ENCODE measurements around the gene DIS3.
A peak's percentile ranks its signal among the peaks of the same experiment; 100 is the strongest.
"Not testable (repeated sequence)": the region's sequence is repeated elsewhere in the genome, so short reads cannot be mapped to it uniquely, and the experiment has no call there.

The DIS3 gene

GRCh38 chr13:72774019-72774418 lies 7.7 kb downstream of the DIS3 start:
- Mint-ChIP-seq H3K27me3 (ENCODE audit: low read depth) (no peaks in the 10 kb centered on the region), H3K9me3 (no peaks in the 10 kb centered on the region), H3K4me3 (no peak overlapping the region), H3K4me1 (ENCODE audit: low read depth) (peaks cover 11% of the 10 kb centered on the region), H3K27ac (no peak overlapping the region), H3K36me3 (ENCODE audit: low read depth) (peaks cover 53% of the 10 kb centered on the region)

DNA sequence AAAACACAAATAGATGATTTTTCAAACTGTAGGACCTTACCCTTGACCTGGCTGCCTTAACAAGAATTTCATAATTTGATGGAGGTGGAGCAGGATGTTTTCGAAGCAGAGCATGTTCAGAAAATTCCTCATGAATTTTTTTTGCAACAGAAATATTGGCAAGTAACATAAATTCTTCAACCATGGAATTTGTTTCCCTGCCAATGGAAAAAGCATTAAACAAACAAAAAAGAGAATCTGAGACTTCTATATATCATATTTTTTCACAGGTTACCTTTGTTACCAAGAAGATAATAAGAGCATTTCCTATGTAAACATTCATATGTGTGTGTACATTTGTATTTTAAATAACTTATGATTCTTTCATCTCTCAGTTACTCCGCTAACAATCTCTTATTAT lies 18.3 kb downstream of the DIS3 start:
- no peak overlapping the region for H3K27ac Mint-ChIP-seq

DNA sequence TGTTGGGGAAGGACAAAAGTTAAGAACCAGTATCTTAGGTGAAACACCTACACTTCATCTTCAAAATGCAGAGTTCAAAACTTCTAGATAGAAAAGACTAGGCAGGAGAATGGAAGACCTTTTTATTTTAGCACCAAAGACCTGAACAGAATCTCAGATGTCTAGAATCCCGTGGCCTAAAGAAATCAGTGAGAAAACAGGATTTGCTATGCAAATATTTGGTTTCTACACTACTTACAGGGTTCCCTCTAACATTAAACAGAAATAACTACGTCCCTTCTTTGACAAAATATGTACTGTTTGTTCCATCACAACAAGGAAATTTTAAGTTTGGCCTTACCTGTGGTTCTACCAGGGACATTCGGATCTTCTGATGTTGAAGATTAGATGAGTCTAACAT lies 21.5 kb downstream of the DIS3 start:
- Mint-ChIP-seq H3K9me3 (no peaks in the 10 kb centered on the region), H3K4me3 (no peak overlapping the region), H3K4me1 (ENCODE audit: low read depth) (peaks cover 4% of the 10 kb centered on the region), H3K27ac (no peak overlapping the region), H3K27me3 (ENCODE audit: low read depth) (no peaks in the 10 kb centered on the region), H3K36me3 (ENCODE audit: low read depth) (peaks cover 54% of the 10 kb centered on the region)

More for the DNA sequence above, 18.3 kb downstream of the DIS3 start:
- Mint-ChIP-seq H3K4me1 (ENCODE audit: low read depth) (peaks cover 6% of the 10 kb centered on the region), H3K9me3 (no peaks in the 10 kb centered on the region), H3K4me3 (no peak overlapping the region), H3K27me3 (ENCODE audit: low read depth) (no peaks in the 10 kb centered on the region), H3K36me3 (ENCODE audit: low read depth) (peaks cover 59% of the 10 kb centered on the region)

- H3K36me3 Mint-ChIP-seq (ENCODE audit: low read depth): peaks cover 47% of the 10 kb centered on the region
These were observed 23.7 kb downstream of the DIS3 start for GRCh38 chr13:72757792-72758535.

GRCh38 chr13:72754111-72754510 lies 27.6 kb downstream of the DIS3 start:
- no peaks in the 10 kb centered on the region for H3K27me3 Mint-ChIP-seq (ENCODE audit: low read depth)
- no peak overlapping the region for H3K4me3 Mint-ChIP-seq
- no peak overlapping the region for H3K27ac Mint-ChIP-seq
- H3K4me1 Mint-ChIP-seq (ENCODE audit: low read depth): peaks cover 5% of the 10 kb centered on the region
- H3K36me3 Mint-ChIP-seq (ENCODE audit: low read depth): peaks cover 56% of the 10 kb centered on the region
- H3K9me3 Mint-ChIP-seq: no peaks in the 10 kb centered on the region

More at GRCh38 chr13:72757792-72758535, 23.7 kb downstream of the DIS3 start:
- no peak overlapping the region for H3K4me3 Mint-ChIP-seq
- no peaks in the 10 kb centered on the region for H3K9me3 Mint-ChIP-seq
- H3K4me1 Mint-ChIP-seq (ENCODE audit: low read depth): no peaks in the 10 kb centered on the region
- no peak overlapping the region for H3K27ac Mint-ChIP-seq
- no peaks in the 10 kb centered on the region for H3K27me3 Mint-ChIP-seq (ENCODE audit: low read depth)

DNA sequence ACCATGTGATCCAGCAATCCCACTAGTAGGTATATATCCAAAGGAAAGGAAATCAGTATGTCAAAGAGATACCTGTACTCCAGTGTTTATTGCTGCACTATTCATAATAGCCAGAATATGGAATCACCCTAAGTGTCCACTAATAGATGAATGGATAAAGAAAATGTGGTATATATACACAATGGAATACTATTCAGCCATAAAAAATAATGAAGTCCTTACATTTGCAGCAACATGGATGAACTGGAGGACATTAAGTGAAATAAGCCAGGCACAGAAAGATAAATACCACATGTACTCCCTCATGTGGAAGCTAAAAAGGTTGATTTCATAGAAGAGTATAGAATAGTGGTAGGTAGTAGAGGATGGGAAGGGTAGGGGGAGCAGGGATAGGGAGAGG lies 30.5 kb downstream of the DIS3 start:
- H3K27ac Mint-ChIP-seq: no peak overlapping the region
- H3K27me3 Mint-ChIP-seq (ENCODE audit: low read depth): no peaks in the 10 kb centered on the region
- no peaks in the 10 kb centered on the region for H3K9me3 Mint-ChIP-seq
- no peak overlapping the region for H3K4me3 Mint-ChIP-seq
- H3K4me1 Mint-ChIP-seq (ENCODE audit: low read depth): peaks cover 10% of the 10 kb centered on the region
- peaks cover 55% of the 10 kb centered on the region for H3K36me3 Mint-ChIP-seq (ENCODE audit: low read depth)

- Mint-ChIP-seq H3K27ac (no peak overlapping the region), H3K9me3 (no peaks in the 10 kb centered on the region), H3K4me1 (ENCODE audit: low read depth) (peaks cover 19% of the 10 kb centered on the region), H3K27me3 (ENCODE audit: low read depth) (no peaks in the 10 kb centered on the region), H3K4me3 (no peak overlapping the region), H3K36me3 (ENCODE audit: low read depth) (peaks cover 41% of the 10 kb centered on the region)
These were observed 36.4 kb downstream of the DIS3 start for GRCh38 chr13:72745260-72745659.

DNA sequence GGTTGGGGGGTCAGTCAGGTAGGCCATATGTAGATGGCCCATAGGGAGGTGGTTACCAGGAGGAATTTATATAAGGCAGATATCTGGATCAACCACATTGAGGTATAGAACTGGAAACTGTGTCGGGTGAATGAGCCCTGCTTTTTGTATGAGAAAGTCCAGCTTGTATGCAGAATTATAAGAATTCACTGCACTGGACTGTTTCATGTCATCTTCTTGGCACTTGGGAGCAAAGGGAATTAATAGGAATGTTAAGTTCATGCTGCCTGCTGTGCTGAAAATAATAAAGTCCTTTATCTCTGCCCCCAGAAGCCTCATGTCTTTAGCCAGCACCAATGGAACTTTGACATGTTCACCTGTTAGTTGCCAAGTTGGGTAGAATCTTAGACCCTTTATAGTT lies 41.7 kb downstream of the DIS3 start:
- H3K27me3 Mint-ChIP-seq (ENCODE audit: low read depth): no peaks in the 10 kb centered on the region
- H3K9me3 Mint-ChIP-seq: no peaks in the 10 kb centered on the region
- peaks cover 23% of the 10 kb centered on the region for H3K4me1 Mint-ChIP-seq (ENCODE audit: low read depth)
- no peak overlapping the region for H3K27ac Mint-ChIP-seq
- H3K4me3 Mint-ChIP-seq: no peak overlapping the region
- peaks cover 31% of the 10 kb centered on the region for H3K36me3 Mint-ChIP-seq (ENCODE audit: low read depth)

DNA sequence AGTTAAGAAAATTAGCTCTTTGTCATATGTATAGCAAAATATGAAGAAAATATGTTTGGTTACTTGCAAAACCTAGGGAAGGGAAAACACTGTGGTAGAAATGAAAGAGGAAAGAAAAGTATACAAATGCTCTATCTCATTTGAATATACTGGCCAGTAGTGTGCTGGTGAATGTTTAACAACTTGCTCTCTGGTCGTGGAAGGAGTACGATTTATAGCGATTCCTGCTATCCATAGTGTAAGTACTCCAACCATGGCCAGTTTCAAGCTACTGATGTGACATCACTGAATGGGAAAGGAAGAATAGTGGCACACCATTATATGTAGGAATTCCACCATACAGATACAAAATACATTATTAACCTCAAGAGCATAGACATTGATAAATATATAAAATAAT lies 44.7 kb downstream of the DIS3 start:
- Mint-ChIP-seq H3K36me3 (ENCODE audit: low read depth) (peaks cover 34% of the 10 kb centered on the region), H3K4me3 (no peak overlapping the region)

DNA sequence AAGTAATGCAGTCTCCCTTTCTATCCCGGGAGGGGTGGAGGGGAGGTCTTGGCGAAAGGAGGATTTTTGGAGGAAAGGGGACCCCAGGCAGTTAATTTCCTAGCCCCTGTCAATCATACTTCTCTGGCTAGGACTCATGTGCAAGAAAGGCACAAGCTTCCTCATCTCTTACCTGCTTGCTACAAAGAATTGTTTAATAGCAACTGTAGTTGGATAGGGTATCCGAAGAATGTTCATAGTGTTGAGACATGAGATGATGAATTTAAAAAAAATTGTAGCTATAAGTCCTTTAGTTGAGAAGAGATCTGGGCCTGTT lies 53.5 kb downstream of the DIS3 start:
- H3K36me3 Mint-ChIP-seq (ENCODE audit: low read depth): peaks cover 21% of the 10 kb centered on the region
- H3K4me1 Mint-ChIP-seq (ENCODE audit: low read depth): peaks cover 46% of the 10 kb centered on the region

More for the DNA sequence above, 44.7 kb downstream of the DIS3 start:
- no peaks in the 10 kb centered on the region for H3K27me3 Mint-ChIP-seq (ENCODE audit: low read depth)
- no peaks in the 10 kb centered on the region for H3K9me3 Mint-ChIP-seq
- peaks cover 31% of the 10 kb centered on the region for H3K4me1 Mint-ChIP-seq (ENCODE audit: low read depth)
- no peak overlapping the region for H3K27ac Mint-ChIP-seq

GRCh38 chr13:72727417-72728289 lies 54.0 kb downstream of the DIS3 start, which contains the start of the genes BORA and MZT1:
BORA (plus strand) TSS chr13:72727923; CDS start chr13:72728941, 1,018 bp downstream.
MZT1 (minus strand) TSS chr13:72727629; CDS start chr13:72727602, 27 bp downstream.
- H3K36me3 Mint-ChIP-seq (ENCODE audit: low read depth): peaks cover 23% of the 10 kb centered on the region
- no peaks in the 10 kb centered on the region for H3K27me3 Mint-ChIP-seq (ENCODE audit: low read depth)
- H3K4me1 Mint-ChIP-seq (ENCODE audit: low read depth): peaks cover 47% of the 10 kb centered on the region
- no peaks in the 10 kb centered on the region for H3K9me3 Mint-ChIP-seq
- H3K27ac Mint-ChIP-seq: peak within 1 kb of the TSS; percentile 87
- H3K4me3 Mint-ChIP-seq: peak within 1 kb of the TSS; percentile 96

More for the DNA sequence above, 53.5 kb downstream of the DIS3 start:
- Mint-ChIP-seq H3K27ac (peak overlapping the region; percentile 87), H3K9me3 (no peaks in the 10 kb centered on the region), H3K4me3 (peak overlapping the region; percentile 96), H3K27me3 (ENCODE audit: low read depth) (no peaks in the 10 kb centered on the region)

GRCh38 chr13:72726726-72727416 lies 54.8 kb downstream of the DIS3 start:
- Mint-ChIP-seq H3K4me3 (peak overlapping the region; percentile 96), H3K36me3 (ENCODE audit: low read depth) (peaks cover 19% of the 10 kb centered on the region), H3K4me1 (ENCODE audit: low read depth) (peaks cover 46% of the 10 kb centered on the region), H3K9me3 (no peaks in the 10 kb centered on the region), H3K27me3 (ENCODE audit: low read depth) (no peaks in the 10 kb centered on the region), H3K27ac (peak overlapping the region; percentile 87)

DNA sequence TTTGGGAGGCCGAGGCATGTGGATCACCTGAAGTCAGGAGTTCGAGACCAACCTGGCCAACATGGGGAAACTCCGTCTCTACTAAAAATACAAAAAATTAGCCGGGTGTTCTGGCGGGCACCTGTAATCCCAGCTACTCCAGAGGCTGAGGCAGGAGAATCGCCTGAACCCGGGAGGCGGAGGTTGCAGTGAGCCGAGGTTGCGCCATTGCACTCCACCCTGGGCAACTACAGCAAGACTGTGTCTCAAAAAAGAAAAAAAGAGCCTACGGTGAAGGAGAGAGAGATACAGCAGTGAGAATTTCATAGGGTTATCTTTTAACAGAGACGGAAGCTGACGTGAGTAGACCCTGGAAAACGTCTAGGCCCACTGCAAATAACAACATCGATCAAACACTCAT lies 55.5 kb downstream of the DIS3 start:
- H3K4me1 Mint-ChIP-seq (ENCODE audit: low read depth): peaks cover 46% of the 10 kb centered on the region
- not testable (repeated sequence) for H3K9me3 Mint-ChIP-seq; H3K27me3 Mint-ChIP-seq (ENCODE audit: low read depth)
- H3K4me3 Mint-ChIP-seq: peak overlapping the region; percentile 96
- H3K27ac Mint-ChIP-seq: peak overlapping the region; percentile 87
- H3K36me3 Mint-ChIP-seq (ENCODE audit: low read depth): peaks cover 17% of the 10 kb centered on the region

GRCh38 chr13:72716776-72717175 lies 64.9 kb downstream of the DIS3 start:
- Mint-ChIP-seq H3K36me3 (ENCODE audit: low read depth) (peaks cover 59% of the 10 kb centered on the region), H3K27me3 (ENCODE audit: low read depth) (no peaks in the 10 kb centered on the region), H3K4me3 (no peak overlapping the region), H3K9me3 (peaks cover 15% of the 10 kb centered on the region), H3K4me1 (ENCODE audit: low read depth) (peaks cover 18% of the 10 kb centered on the region), H3K27ac (no peak overlapping the region)
